ENCODE measurements around the gene APBB3.

DNA sequence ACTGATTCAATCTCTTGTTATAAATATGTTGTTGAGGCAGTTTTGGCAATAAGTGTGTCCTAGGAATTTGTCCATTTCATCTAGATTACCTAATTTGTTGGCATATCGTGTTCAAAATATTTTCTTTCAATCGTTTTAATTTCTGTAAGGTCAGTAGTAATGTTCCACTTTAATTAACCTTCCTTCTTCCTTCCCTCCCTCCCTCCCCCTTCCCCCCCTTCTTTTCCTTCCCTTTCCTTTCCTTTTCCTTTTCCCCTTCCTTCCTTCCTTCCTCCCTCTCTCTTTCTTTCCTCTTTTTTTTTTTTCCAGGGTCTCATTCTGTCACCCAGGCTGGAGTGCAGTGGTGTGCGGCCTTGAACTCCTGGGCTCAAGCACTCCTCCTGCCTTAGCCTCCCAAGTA is 41.5 kb upstream of the APBB3 start:
- TF ChIP-seq, protein P1, sequence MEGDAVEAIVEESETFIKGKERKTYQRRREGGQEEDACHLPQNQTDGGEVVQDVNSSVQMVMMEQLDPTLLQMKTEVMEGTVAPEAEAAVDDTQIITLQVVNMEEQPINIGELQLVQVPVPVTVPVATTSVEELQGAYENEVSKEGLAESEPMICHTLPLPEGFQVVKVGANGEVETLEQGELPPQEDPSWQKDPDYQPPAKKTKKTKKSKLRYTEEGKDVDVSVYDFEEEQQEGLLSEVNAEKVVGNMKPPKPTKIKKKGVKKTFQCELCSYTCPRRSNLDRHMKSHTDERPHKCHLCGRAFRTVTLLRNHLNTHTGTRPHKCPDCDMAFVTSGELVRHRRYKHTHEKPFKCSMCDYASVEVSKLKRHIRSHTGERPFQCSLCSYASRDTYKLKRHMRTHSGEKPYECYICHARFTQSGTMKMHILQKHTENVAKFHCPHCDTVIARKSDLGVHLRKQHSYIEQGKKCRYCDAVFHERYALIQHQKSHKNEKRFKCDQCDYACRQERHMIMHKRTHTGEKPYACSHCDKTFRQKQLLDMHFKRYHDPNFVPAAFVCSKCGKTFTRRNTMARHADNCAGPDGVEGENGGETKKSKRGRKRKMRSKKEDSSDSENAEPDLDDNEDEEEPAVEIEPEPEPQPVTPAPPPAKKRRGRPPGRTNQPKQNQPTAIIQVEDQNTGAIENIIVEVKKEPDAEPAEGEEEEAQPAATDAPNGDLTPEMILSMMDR (IDR thresholded peaks at IDR 0.05) = no peak
- TF ChIP-seq POLR2A (IDR thresholded peaks at IDR 0.05) = no peak
